GM19099 (cell line): ENCODE results near the gene SESN3.

Experiments
- POLR2A ChIP-seq: IDR thresholded peaks from 3 replicates; pipeline ENCODE4 v1.6.1; 2011; ENCODE audit warnings: low read depth; ENCODE audit not compliant: insufficient read length; ENCODE audit errors: extremely low read depth

SESN3 gene

GRCh38 chr11:95149651-95150364 is 81.2 kb downstream of the SESN3 start:
- no peak for TF ChIP-seq POLR2A

DNA sequence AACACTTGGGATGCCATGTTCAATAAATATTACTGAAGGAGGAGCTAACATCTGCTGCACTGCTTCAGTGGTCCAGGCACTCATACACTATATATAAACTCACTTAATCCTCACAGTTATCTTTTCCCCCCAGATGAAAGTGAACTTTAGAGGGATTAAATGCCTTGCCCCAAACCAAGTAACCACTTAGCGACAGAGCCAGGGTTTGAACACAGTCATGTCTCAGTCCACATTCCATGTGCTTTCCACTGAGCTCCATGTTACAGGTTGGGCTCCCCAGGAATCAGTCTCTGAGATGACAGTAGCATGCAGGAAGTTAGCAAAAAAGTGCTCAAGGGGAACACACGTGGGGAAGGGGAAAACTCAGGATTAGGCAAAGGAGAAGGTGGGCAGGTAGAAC is 82.1 kb downstream of the SESN3 start:
- no peak for TF ChIP-seq POLR2A

GRCh38 chr11:95148406-95148805 is 82.6 kb downstream of the SESN3 start:
- TF ChIP-seq POLR2A: no peak

GRCh38 chr11:95147364-95147905 is 83.6 kb downstream of the SESN3 start:
- no peak for TF ChIP-seq POLR2A

- TF ChIP-seq POLR2A: no peak
These were observed 85.5 kb downstream of the SESN3 start for GRCh38 chr11:95145430-95146060.

- TF ChIP-seq POLR2A: no peak
These were observed 86.4 kb downstream of the SESN3 start for GRCh38 chr11:95144313-95145235.

GRCh38 chr11:95143106-95143681 is 87.8 kb downstream of the SESN3 start:
- no peak for TF ChIP-seq POLR2A

GRCh38 chr11:95142431-95142830 is 88.6 kb downstream of the SESN3 start:
- TF ChIP-seq POLR2A: no peak

- TF ChIP-seq POLR2A: no peak
These were observed 90.5 kb downstream of the SESN3 start for GRCh38 chr11:95140397-95141033.

GRCh38 chr11:95138448-95138847 is 92.6 kb downstream of the SESN3 start:
- no peak for TF ChIP-seq POLR2A

DNA sequence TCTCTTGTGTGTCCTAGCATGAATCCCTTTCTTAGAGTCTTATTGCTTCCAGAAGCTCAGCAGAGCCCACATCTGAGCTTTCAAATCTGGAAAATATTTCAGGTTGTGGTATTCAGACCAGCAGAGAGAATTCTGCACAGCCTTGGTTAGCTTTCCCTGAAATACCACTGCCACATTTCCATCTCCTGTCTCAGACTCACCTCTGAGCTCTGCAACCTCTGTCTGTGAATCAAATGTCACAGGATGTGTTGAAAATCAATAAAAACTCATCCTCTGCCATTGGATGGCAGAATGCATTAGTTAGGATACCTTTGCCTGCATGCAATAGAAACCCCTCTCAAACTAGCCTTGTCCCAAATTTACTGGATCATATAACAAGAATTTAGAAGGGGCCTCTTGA is 93.7 kb downstream of the SESN3 start:
- no peak for TF ChIP-seq POLR2A

GRCh38 chr11:95135880-95136279 is 95.1 kb downstream of the SESN3 start:
- TF ChIP-seq POLR2A: no peak

DNA sequence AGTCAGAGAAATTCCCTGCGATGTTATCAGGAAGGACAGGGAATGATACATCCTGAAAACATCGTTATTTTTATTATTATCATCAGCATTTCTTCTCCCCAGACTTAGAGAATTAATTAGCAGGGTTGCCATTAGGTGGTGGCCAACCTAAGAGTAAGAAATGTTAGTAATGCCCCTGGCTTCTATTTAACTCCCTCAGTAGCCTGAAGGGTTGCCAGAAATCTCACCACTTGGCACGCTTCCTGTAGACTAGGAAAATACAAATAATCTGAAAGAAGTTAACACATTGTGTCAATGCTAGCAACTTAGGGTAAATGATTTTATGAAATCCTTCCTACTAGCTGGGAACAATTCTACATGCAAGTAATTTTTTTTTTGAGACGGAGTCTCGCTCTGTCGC is 95.8 kb downstream of the SESN3 start:
- no peak for TF ChIP-seq POLR2A

GRCh38 chr11:95134491-95134890 is 96.5 kb downstream of the SESN3 start:
- TF ChIP-seq POLR2A: no peak

DNA sequence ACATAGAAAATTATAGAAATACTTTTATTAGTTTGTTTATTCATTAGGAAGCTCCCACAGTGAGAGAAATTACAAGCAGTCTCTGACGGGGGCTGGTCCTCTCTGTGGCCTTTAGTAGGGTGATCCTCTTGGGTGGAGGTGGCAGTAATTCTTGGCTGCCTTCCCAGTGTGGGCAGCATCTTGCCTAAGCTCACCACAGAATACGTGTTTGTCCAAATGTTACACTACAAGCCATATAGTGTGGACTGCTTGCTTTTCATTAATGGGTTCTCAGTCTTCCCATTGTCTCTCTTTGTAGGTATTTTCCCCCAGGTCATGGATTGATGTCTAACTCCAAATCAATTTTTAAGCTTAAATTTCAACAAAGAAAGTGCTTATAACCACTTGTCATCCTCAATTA is 98.0 kb downstream of the SESN3 start:
- no peak for TF ChIP-seq POLR2A

GRCh38 chr11:95128602-95129001 is 102.4 kb downstream of the SESN3 start:
- no peak for TF ChIP-seq POLR2A
